Ishikawa (cell line): ENCODE data around the gene INS.

Experiments
- CEBPB ChIP-seq: IDR thresholded peaks from 2 replicates; pipeline ENCODE4 v1.6.1; 2012
- CREB1 ChIP-seq: IDR thresholded peaks from 2 replicates; pipeline ENCODE4 v1.6.1; 2012; ENCODE audit warnings: low read depth
- EGR1 ChIP-seq: IDR thresholded peaks from 2 replicates; pipeline ENCODE4 v1.6.1; 2012
- EP300 ChIP-seq: IDR thresholded peaks from 2 replicates; pipeline ENCODE4 v1.6.1; 2012; ENCODE audit warnings: borderline replicate concordance
- FOXM1 ChIP-seq: IDR thresholded peaks from 2 replicates; pipeline ENCODE4 v1.6.1; 2012; ENCODE audit warnings: low read depth, borderline replicate concordance
- NFIC ChIP-seq: IDR thresholded peaks from 2 replicates; pipeline ENCODE4 v1.6.1; 2012
- RAD21 ChIP-seq: IDR thresholded peaks from 2 replicates; pipeline ENCODE4 v1.6.1; 2012; ENCODE audit warnings: low read depth
- TAF1 ChIP-seq: IDR thresholded peaks from 2 replicates; pipeline ENCODE4 v1.6.1; 2012; ENCODE audit warnings: low read depth, mild to moderate bottlenecking
- TCF12 ChIP-seq: IDR thresholded peaks from 2 replicates; pipeline ENCODE4 v1.6.1; 2012; ENCODE audit warnings: low read depth
- TEAD4 ChIP-seq: IDR thresholded peaks from 2 replicates; pipeline ENCODE4 v1.6.1; 2012
- YY1 ChIP-seq: IDR thresholded peaks from 2 replicates; pipeline ENCODE4 v1.6.1; 2012; ENCODE audit warnings: low read depth
- ZBTB7A ChIP-seq: IDR thresholded peaks from 2 replicates; pipeline ENCODE4 v1.6.1; 2012; ENCODE audit warnings: low read depth
- TF ChIP-seq, protein P1 (sequence below): IDR thresholded peaks from 2 replicates; pipeline ENCODE4 v1.6.1; 2012
- TF ChIP-seq, protein P2 (sequence below): IDR thresholded peaks from 2 replicates; pipeline ENCODE4 v1.6.1; 2012; ENCODE audit warnings: low read depth, mild to moderate bottlenecking
- TF ChIP-seq, protein P3 (sequence below): IDR thresholded peaks from 2 replicates; pipeline ENCODE4 v1.6.1; 2012

INS gene

DNA sequence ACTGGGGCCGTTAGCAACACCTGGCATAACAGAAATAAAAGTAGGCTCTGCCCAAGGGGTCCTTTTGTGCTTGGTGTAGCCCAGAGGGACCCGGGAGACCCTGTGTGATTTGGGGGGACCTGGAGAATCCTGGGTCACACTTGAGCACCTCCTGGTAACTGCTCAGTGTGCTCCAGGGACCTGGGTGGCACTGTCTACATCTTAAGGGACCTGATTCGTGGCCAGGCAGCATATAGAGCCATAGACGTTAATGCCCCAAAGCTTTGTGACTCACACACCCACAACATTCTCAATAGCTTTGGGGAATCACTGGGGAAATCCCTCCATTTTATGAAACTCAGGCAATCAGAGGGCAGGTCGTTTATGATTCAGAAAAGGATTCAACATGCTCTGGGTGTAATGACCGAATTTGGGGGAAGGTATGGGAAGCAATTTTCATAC, 18.2 kb downstream of the INS start:
- TF ChIP-seq CEBPB: no peak
- TF ChIP-seq CREB1: no peak
- TF ChIP-seq TEAD4: no peak
- TF ChIP-seq RAD21: no peak

DNA sequence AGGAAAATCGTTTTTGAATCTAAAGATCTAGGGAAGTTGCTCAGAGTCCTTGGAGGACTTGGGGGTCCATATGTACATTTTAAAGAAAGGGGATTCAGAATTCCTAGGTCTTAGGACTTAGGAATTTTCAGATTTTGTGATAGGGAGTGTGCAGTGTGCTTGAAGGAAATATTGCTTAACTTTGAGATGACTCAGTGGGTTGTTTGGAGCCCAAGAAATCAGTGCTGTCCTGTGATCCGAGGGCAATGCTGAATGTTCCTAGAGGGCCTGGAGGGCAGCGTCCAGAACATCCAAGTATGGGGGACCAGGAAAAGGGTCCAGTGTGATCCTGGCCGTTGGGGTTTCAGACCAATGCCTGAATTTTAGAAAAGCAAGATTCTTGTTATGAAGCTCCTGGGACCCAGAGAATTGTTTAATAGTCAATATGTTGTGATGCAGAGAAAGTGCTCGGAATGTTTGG, 18.7 kb downstream of the INS start:
- TF ChIP-seq ZBTB7A (no peak), TCF12 (no peak), CREB1 (no peak), CEBPB (no peak)

DNA sequence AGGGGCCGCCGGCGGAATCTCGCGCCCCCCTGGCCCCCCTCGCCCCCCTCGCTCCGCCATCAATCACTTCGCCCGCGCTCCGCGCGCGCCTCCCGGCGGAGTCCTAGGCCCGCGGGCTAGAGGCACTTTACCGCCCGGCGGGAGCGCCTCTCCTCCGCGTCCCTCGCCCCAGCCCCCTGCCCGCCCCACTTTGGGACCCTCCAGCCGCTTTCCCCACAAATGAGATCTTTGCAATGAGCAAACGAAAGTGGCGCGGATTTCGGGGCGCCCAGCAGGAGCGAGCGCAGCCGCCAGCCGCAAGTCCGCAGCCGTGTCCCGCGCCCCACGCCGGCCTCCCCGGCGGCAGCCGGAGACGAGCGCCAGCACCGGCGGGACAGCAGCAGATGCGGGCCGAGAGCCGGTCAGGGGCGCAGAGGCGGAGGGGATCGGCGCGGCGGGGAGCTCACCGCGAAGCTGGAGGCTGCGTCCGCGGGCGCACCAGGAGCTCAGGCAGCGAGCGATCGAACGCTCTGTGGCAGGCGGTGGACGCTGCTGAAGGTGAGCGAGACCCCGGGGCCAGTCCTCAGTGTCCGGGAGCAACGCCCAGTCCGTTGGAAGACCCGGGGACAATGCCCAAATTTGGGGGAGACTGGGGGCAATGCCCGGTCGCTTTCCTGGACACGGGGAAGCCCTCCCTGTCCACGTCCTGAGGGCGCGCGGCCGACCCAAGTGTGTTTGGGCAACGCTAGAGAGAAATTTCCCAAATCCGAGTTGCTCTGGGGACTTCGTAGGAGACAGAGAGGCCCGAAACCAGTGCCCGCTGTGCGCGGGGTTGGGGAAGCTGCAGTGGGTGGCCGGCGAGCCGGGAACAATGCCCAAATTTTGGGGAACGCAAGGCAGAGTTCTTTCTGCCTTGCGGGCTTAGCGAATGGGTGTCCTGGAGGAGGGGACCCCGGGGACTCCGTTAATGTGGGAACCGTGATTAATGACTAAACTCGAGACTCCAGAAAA, 20.3 kb downstream of the INS start:
- TF ChIP-seq CEBPB (no peak), RAD21 (no peak), TCF12 (no peak), NFIC (no peak), ZBTB7A (no peak), YY1 (no peak), EP300 (no peak), FOXM1 (no peak), TEAD4 (no peak), TAF1 (no peak), CREB1 (no peak), EGR1 (no peak)
- TF ChIP-seq, protein P1, sequence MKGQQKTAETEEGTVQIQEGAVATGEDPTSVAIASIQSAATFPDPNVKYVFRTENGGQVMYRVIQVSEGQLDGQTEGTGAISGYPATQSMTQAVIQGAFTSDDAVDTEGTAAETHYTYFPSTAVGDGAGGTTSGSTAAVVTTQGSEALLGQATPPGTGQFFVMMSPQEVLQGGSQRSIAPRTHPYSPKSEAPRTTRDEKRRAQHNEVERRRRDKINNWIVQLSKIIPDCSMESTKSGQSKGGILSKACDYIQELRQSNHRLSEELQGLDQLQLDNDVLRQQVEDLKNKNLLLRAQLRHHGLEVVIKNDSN: no peak
- TF ChIP-seq, protein P2, sequence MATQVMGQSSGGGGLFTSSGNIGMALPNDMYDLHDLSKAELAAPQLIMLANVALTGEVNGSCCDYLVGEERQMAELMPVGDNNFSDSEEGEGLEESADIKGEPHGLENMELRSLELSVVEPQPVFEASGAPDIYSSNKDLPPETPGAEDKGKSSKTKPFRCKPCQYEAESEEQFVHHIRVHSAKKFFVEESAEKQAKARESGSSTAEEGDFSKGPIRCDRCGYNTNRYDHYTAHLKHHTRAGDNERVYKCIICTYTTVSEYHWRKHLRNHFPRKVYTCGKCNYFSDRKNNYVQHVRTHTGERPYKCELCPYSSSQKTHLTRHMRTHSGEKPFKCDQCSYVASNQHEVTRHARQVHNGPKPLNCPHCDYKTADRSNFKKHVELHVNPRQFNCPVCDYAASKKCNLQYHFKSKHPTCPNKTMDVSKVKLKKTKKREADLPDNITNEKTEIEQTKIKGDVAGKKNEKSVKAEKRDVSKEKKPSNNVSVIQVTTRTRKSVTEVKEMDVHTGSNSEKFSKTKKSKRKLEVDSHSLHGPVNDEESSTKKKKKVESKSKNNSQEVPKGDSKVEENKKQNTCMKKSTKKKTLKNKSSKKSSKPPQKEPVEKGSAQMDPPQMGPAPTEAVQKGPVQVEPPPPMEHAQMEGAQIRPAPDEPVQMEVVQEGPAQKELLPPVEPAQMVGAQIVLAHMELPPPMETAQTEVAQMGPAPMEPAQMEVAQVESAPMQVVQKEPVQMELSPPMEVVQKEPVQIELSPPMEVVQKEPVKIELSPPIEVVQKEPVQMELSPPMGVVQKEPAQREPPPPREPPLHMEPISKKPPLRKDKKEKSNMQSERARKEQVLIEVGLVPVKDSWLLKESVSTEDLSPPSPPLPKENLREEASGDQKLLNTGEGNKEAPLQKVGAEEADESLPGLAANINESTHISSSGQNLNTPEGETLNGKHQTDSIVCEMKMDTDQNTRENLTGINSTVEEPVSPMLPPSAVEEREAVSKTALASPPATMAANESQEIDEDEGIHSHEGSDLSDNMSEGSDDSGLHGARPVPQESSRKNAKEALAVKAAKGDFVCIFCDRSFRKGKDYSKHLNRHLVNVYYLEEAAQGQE: no peak
- TF ChIP-seq, protein P3, sequence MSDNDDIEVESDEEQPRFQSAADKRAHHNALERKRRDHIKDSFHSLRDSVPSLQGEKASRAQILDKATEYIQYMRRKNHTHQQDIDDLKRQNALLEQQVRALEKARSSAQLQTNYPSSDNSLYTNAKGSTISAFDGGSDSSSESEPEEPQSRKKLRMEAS: no peak

DNA sequence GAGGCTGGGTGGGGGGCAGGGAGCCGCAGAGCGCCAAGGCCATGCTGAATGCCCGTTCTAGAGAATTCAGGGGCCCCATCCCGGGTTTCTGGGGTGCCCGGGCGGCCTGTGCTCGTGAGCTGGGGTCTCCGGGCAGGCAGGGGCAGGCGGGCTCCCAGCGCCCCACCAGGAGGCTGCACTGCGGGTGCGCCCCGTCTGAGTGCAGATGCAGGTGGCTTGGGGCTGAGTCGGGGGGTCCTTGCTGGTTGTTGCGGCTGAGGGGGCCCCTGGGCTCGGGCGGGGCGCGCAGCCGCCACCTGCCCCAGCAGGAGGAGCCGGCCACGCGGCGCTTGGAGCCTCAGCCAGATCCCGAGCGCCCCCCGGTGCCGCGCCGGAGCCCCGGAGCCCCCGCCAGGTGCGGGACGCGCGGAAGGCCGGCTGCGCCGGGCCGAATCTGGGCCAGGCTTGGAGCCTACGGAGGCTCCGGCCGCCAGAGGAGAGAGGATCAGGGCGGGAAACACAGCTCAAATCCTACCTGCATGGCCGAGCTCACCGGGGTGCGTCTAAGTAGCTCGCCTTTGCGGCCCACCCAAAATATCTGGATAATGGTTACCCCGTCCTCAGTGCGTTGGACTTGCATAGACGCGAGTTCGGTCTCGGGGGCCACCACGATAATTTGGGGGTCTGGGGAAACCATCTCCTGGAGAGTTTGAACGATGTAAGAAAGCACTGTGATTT, 21.2 kb downstream of the INS start:
- TF ChIP-seq FOXM1: no peak
- TF ChIP-seq ZBTB7A: peak; percentile 42; the same call in 1 of the 2 replicates

DNA sequence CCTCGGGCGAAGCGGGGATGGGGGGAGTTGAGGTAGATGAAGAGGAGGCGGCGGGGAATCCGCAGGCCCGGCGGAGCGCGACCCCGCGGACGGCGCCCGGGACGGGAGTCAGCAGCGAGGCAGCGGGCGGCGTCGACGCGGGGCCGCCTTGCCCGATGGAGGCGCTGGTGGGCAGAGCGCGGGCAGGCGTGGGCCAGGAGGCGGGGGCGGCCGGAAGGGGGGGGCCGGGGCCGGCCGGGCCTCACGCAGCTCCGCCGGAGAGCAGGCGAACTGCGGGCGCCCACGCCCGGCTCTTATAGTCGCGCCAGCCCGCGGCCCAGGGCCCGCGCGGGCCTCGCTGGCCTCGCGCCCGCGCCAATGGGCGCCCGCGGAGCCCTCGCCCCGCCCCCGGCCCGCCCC, 21.9 kb downstream of the INS start, which contains the start of gene IGF2:
Gene IGF2, minus strand, starts transcription at position 267 of the 399 bp plus-strand sequence. CDS start 3,866 bp downstream, outside the sequence.
- TF ChIP-seq CEBPB (no peak), EGR1 (peak; percentile 43; the same call in 1 of the 2 replicates)

DNA sequence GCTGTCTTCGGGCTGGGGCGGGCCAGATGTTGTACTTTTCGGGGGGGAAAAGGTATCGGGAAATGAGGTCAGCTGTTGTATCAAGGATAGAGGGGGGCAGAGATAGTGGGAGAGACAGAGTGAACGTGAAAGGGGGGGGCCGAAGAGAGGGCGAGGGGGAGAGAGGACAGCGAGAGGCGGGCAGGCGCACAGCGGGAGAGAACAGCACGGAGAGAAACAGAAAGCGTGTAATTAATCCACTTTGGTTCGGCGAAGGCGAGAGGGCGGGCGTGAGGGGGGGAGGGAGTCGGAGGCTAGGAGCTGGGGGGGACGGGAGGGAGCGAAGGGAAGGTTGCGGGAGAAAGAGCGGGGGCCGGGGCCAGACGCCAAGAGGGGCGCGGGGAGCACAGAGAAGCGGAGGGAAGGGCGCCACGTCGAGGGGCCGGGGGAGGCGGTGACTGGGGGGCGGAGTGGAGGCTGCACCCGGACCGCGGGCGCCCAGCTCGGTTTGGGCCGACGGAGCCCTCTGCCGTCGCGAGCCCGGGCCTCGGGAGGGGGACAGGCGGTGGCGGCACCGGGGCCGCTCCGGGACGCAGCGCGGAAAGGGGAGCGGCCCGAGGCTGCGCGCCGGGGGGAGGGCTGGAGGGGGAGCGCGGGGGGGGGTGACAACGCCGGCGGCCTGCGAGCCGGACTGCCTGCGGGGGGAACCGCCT, 22.4 kb downstream of the INS start:
- TF ChIP-seq FOXM1: no peak
- no peak for TF ChIP-seq EP300
- no peak for TF ChIP-seq EGR1
- no peak for TF ChIP-seq YY1
- no peak for TF ChIP-seq ZBTB7A
- TF ChIP-seq, protein P3: no peak

DNA sequence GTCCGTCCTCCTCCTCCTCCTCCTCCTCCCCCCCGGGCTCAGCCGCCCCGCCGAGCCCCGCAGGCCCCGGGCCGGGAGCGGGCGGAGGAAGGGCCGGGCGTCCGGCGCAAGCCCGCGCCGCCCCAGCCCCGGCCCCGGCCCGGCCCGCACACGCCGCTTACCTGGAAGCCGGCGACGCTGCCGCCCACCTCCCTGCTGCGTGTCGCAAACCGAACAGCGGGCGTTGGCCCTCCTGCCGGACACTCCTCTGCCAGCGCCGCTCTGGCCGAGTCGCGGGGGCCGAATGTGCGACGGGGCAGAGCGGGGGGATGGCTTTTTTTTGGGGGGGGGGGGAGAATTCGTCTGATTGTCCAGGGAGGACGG, 23.0 kb downstream of the INS start:
- TF ChIP-seq EP300 (no peak), YY1 (no peak), RAD21 (no peak), CEBPB (no peak), TEAD4 (no peak)

DNA sequence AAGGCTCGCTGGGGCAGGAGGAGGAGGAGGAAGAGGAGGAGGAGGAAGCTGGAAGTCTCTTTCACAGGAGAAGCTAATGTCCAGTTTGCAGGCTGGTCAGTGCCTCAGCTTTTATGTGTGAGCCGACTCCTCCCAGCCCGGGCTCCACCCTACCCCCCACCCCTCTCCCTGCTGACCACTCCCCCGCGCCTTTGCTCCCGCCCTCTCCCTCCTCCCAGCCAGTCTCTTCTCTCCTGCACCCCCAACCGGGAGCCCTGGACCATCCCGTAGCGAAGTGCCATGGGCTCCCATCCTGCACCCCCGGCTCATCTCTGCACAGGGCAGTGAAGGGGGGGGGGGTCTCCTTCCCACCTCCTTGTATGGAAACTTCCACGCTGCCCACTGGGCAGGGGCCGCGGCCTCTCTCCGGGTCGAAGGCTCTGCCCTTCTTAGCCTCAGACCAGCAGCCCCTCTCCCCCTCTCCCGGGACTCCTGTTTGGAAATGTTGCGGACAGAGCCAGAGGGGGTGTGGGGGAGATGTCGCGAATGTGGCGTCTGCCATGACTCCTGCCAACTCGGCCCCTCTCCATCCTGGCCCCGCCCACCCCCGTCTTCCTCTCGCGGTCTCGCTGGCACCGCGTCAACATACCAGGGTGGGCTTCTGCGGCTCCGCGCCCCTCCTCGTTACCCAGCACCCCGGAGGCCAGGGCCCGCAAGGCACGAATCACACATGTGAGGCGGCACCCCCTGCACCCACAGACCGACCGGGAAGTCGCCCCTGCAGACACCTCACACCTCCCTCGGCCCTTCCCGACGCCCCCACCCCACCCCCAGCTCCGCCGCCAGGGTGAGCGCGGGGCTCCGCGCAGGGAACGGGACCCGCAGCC, 23.6 kb downstream of the INS start:
- no peak for TF ChIP-seq CREB1
- TF ChIP-seq CEBPB: no peak
- no peak for TF ChIP-seq FOXM1
- TF ChIP-seq, protein P3: no peak
- peak; percentile 73 for TF ChIP-seq ZBTB7A
- TF ChIP-seq EP300: no peak
- no peak for TF ChIP-seq RAD21
